HG03354 (cell line): ENCODE results near the gene PRXL2A.
"Not testable (repeated sequence)": the region's sequence is repeated elsewhere in the genome, so short reads cannot be mapped to it uniquely, and the experiment has no call there.

Experiments used
- ATAC-seq: cut with Tn5 transposase; IDR thresholded peaks from one replicate; pipeline ENCODE4 v1.9.1; 2021; ENCODE audit warnings: mild to moderate bottlenecking; ENCODE audit not compliant: unreplicated experiment, poor library complexity, severe bottlenecking

PRXL2A gene

GRCh38 chr10:80410578-80411145, 2.3 kb downstream of the PRXL2A start:
- ATAC-seq, result no peak

- no peak for ATAC-seq
Measured at GRCh38 chr10:80411267-80411668, 2.9 kb downstream of the PRXL2A start.

GRCh38 chr10:80411681-80412220, 3.4 kb downstream of the PRXL2A start:
- no peak for ATAC-seq

- ATAC-seq, result no peak
Measured at GRCh38 chr10:80412486-80412885, 4.1 kb downstream of the PRXL2A start.

- no peak for ATAC-seq
Measured at GRCh38 chr10:80413271-80413996, 5.1 kb downstream of the PRXL2A start.

- no peak for ATAC-seq
Measured at GRCh38 chr10:80414142-80414895, 6.0 kb downstream of the PRXL2A start.

GRCh38 chr10:80415734-80416478, 7.6 kb downstream of the PRXL2A start:
- no peak for ATAC-seq

GRCh38 chr10:80416479-80417098, 8.2 kb downstream of the PRXL2A start:
- no peak for ATAC-seq

- not testable (repeated sequence) for ATAC-seq
Measured at GRCh38 chr10:80417256-80417655, 8.9 kb downstream of the PRXL2A start.

GRCh38 chr10:80421050-80421706, 12.8 kb downstream of the PRXL2A start:
- peak; percentile 22 for ATAC-seq

- ATAC-seq, result peak; percentile 95
Measured at GRCh38 chr10:80421707-80422536, 13.6 kb downstream of the PRXL2A start.

GRCh38 chr10:80425901-80426300, 17.6 kb downstream of the PRXL2A start:
- ATAC-seq, result no peak

- ATAC-seq, result no peak
Measured at GRCh38 chr10:80427541-80427940, 19.2 kb downstream of the PRXL2A start.

GRCh38 chr10:80429521-80429973, 21.2 kb downstream of the PRXL2A start:
- no peak for ATAC-seq

GRCh38 chr10:80433134-80433533, 24.8 kb downstream of the PRXL2A start:
- ATAC-seq, result no peak

GRCh38 chr10:80436446-80437098, 28.2 kb downstream of the PRXL2A start:
- ATAC-seq, result no peak

- ATAC-seq, result no peak
Measured at GRCh38 chr10:80437227-80437626, 28.9 kb downstream of the PRXL2A start.

GRCh38 chr10:80441831-80442230, 33.5 kb downstream of the PRXL2A start:
- no peak for ATAC-seq
